Measurements from ENCODE around the gene DYNC1H1.

GRCh38 chr14:101955695-101956161 lies 8.6 kb upstream of the DYNC1H1 start:
- TF ChIP-seq CTCF (IDR thresholded peaks at IDR 0.05) (no peak), EZH2phosphoT487 (IDR thresholded peaks at IDR 0.05) (no peak)
